HEK293T (cell line): ENCODE results near the gene ZNF430.
A peak's percentile ranks its signal among the peaks of the same experiment; 100 is the strongest.
"Not testable (repeated sequence)": the region's sequence is repeated elsewhere in the genome, so short reads cannot be mapped to it uniquely, and the experiment has no call there.

Experiments
- CTCF ChIA-PET: fragments of 350-600 bp; formaldehyde crosslinking; extraction: SDS; loops from one replicate; lab custom pipeline; 2021; ENCODE audit warnings: antibody characterized with exemption, inconsistent platforms; lab: Yijun Ruan, JAX
- POLR2A ChIA-PET: fragments of 350-600 bp; formaldehyde crosslinking; extraction: SDS; loops from one replicate; lab custom pipeline; 2020; ENCODE audit warnings: antibody characterized with exemption, inconsistent platforms; lab: Yijun Ruan, JAX
- DNase-seq: peaks from one replicate; pipeline ENCODE4 v3.0.0; 2012; ENCODE audit warnings: mixed read lengths; ENCODE audit errors: extremely low spot score
- ARNT ChIP-seq: fragments of 450-650 bp; IDR thresholded peaks from 2 replicates; pipeline ENCODE4 v1.6.1; 2017; ENCODE audit warnings: mild to moderate bottlenecking
- BHLHE40 ChIP-seq: fragments of 450-650 bp; IDR thresholded peaks from 2 replicates; pipeline ENCODE4 v1.6.1; 2016; ENCODE audit warnings: mild to moderate bottlenecking, moderate library complexity, borderline replicate concordance
- CTBP1 ChIP-seq: fragments of 450-650 bp; IDR thresholded peaks from 2 replicates; pipeline ENCODE4 v1.6.1; 2016; ENCODE audit warnings: borderline replicate concordance
- ELF4 ChIP-seq: fragments of 450-650 bp; IDR thresholded peaks from 2 replicates; pipeline ENCODE4 v1.6.1; 2017; ENCODE audit warnings: antibody characterized with exemption
- FOXA1 ChIP-seq: fragments of 450-650 bp; IDR thresholded peaks from 2 replicates; pipeline ENCODE4 v1.6.1; 2016; ENCODE audit warnings: mild to moderate bottlenecking
- FOXK2 ChIP-seq: fragments of 450-650 bp; IDR thresholded peaks from 2 replicates; pipeline ENCODE4 v1.6.1; 2016; ENCODE audit warnings: mild to moderate bottlenecking
- FOXM1 ChIP-seq: fragments of 450-650 bp; IDR thresholded peaks from 2 replicates; pipeline ENCODE4 v1.6.1; 2017; ENCODE audit warnings: mild to moderate bottlenecking, borderline replicate concordance
- HDGF ChIP-seq: fragments of 450-650 bp; IDR thresholded peaks from 2 replicates; pipeline ENCODE4 v1.6.1; 2017; ENCODE audit warnings: antibody characterized with exemption, borderline replicate concordance
- L3MBTL2 ChIP-seq: fragments of 450-650 bp; conservative IDR thresholded peaks from 2 replicates; pipeline ENCODE4 v1.6.1; 2016; ENCODE audit warnings: mild to moderate bottlenecking
- LEF1 ChIP-seq: fragments of 450-650 bp; IDR thresholded peaks from 2 replicates; pipeline ENCODE4 v1.6.1; 2017; ENCODE audit warnings: mild to moderate bottlenecking, borderline replicate concordance
- NFRKB ChIP-seq: fragments of 450-650 bp; IDR thresholded peaks from 2 replicates; pipeline ENCODE4 v1.6.1; 2016; ENCODE audit warnings: mild to moderate bottlenecking, moderate library complexity
- SP1 ChIP-seq: fragments of 450-650 bp; IDR thresholded peaks from 2 replicates; pipeline ENCODE4 v1.6.1; 2017
- SUZ12 ChIP-seq: fragments of 450-650 bp; IDR thresholded peaks from 2 replicates; pipeline ENCODE4 v1.6.1; 2016; ENCODE audit warnings: mild to moderate bottlenecking
- TARDBP ChIP-seq: fragments of 450-650 bp; IDR thresholded peaks from 2 replicates; pipeline ENCODE4 v1.6.1; 2016
- ZNF384 ChIP-seq: fragments of 450-650 bp; IDR thresholded peaks from 2 replicates; pipeline ENCODE4 v1.6.1; 2016
- TF ChIP-seq, protein P1 (sequence below): fragments of 450-650 bp; IDR thresholded peaks from 2 replicates; pipeline ENCODE4 v1.6.1; 2016

The ZNF430 gene

DNA sequence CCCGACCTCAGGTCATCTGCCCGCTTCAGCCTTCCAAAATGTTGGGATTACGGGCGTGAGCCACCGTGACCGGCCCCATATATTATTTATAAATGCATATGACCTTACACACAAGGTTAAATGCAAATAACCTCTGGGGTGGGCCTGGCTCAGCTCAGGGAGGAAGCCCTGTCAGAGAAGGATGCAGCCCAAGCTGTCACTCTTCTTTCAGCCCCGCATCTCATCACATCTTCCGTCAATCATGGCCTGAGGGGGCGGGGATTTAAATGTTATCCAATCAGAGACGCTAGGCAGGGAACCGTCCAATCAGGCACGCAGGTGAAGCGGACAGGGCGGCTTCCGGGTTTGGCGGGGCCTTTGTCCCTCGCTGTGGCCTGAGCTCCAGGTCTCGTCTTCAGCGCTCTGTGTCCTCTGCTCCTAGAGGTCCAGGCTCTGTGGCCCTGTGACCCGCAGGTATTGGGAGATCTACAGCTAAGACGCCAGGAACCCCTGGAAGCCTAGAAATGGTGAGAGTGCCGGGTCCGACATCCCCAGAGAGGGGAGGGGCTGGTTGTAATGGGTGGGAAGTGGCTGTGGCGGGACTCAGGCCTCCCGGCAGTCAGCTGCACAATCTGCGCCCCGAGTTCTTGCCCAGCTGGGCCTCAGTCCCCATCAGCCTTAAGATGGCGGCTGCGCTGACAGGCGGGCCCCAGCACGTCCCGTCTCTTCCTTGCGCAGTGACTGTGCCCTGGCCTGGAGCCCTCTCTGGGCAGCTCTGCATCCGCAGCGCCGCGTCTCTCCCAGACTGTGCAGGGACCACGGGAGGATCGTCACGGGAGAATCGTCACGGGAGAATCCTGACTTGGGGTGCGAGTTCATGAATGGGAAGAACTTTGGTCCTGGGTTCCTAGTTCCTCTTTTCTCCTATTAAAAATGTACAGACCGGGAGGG lies at the start of gene ZNF430:
ZNF430 (plus strand) TSS at position 360 of the 930 bp plus-strand sequence; CDS start at position 504, 144 bp downstream.
- DNase-seq: peak; percentile 83
- CTCF ChIA-PET: no interaction called here
- POLR2A ChIA-PET: interaction anchor here (0.8 to 1.9 kb wide), 9 partner anchors 9 to 747 kb away, joined by 3 to 13 read pairs (median 3); partner anchors contain the start of genes ZNF100, ZNF431, ZNF66 and ZNF708
- TF ChIP-seq HDGF: no peak
- TF ChIP-seq, protein P1, sequence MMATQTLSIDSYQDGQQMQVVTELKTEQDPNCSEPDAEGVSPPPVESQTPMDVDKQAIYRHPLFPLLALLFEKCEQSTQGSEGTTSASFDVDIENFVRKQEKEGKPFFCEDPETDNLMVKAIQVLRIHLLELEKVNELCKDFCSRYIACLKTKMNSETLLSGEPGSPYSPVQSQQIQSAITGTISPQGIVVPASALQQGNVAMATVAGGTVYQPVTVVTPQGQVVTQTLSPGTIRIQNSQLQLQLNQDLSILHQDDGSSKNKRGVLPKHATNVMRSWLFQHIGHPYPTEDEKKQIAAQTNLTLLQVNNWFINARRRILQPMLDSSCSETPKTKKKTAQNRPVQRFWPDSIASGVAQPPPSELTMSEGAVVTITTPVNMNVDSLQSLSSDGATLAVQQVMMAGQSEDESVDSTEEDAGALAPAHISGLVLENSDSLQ: peak; percentile 99
- TF ChIP-seq ELF4: peak; percentile 92
- no peak for TF ChIP-seq SP1

DNA sequence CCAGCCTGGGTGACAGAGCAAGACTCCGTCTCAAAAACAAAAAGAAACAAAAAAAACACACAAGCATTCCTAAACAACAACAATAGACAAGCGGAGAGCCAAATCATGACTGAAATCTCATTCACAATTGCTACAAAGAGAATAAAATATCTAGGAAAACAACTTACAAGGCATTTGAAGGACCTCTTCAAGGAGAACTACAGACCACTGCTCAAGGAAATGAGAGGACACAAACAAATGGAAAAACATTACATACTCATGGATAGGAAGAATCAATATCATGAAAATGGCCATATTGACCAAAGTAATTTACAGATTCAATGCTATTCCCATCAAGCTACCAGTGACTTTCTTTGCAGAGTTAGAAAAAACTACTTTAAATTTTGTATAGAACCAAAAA lies 27.7 kb upstream of the ZNF430 start:
- DNase-seq, POLR2A ChIA-PET, CTCF ChIA-PET: not testable (repeated sequence)

DNA sequence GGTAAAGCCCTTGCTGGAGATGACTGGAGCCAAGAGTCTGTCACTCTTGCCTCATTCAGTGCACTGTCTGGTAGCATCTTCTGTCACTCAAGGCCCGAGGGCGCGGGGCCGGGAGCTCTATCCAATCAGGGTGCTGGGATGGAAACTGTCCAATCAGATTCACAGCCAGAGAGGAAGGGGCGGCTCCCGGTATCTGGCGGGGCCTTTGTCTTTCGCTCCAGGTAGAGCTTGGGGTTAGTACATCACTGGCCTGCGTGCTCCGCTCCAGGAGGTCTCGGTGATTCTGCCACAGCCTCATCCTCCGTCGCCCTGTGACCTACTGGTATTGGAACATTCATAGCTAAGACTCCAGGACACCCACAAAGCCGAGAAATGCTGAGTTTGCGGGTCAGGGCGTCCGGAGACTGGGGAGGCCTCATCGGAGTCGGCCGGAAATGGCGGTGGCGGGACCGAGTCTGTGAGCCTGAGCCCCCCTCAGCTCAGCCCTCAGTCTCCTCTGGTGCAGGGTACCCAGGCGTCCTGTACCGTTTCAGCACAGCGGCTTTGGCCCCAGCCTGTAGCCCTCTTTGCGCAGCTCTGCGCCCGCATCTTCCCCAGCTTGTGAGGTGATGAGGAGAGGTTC lies 20.6 kb upstream of the ZNF430 start:
- ChIA-PET CTCF (no interaction called here), POLR2A (no interaction called here)

GRCh38 chr19:21021238-21021637 lies 781 bp downstream of the ZNF430 start:
- CTCF ChIA-PET: not testable (repeated sequence)

More for the DNA sequence above, 20.6 kb upstream of the ZNF430 start:
- DNase-seq: no peak
- TF ChIP-seq ZNF384: no peak
- TF ChIP-seq, protein P1: peak; percentile 63

GRCh38 chr19:21022996-21023395 lies 2.5 kb downstream of the ZNF430 start:
- TF ChIP-seq SP1: no peak
- no peak for TF ChIP-seq ELF4
- TF ChIP-seq LEF1: no peak
- no peak for TF ChIP-seq FOXM1
- TF ChIP-seq FOXK2: no peak
- TF ChIP-seq ZNF384: no peak
- no peak for TF ChIP-seq BHLHE40
- no peak for TF ChIP-seq FOXA1
- no peak for TF ChIP-seq HDGF
- no peak for TF ChIP-seq SUZ12
- no peak for TF ChIP-seq TARDBP
- TF ChIP-seq, protein P1: no peak
- no peak for TF ChIP-seq L3MBTL2
- TF ChIP-seq CTBP1: no peak
- TF ChIP-seq ARNT: no peak
- no peak for TF ChIP-seq NFRKB
- ChIA-PET CTCF (no interaction called here), POLR2A (no interaction called here)
- DNase-seq: no peak

More at GRCh38 chr19:21021238-21021637, 781 bp downstream of the ZNF430 start:
- not testable (repeated sequence) for DNase-seq
- POLR2A ChIA-PET: interaction anchor here (1.0 to 1.9 kb wide), 5 partner anchors 9 to 746 kb away, joined by 3 to 13 read pairs (median 6); partner anchors contain the start of genes ZNF100, ZNF431, ZNF708 and ZNF714

DNA sequence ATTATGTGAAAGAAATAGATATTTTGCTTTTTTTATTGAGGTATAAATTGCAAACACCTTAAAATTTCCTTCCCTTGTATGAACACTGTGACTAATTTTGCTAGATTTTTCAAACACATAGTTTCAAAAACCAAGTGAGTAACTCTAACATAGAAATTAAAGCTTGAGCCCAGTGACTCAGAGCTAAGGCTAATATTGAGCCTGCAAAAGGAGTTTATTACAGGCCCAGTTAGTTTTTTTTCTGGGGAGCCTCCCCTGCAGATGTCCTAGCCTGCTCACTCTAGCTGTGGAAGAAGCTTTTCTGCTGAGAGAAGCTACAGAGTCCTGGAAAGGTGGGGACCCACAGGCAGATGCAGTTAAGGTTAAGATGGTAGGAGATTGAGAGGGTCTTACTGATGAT lies 3.4 kb downstream of the ZNF430 start:
- CTCF ChIA-PET: no interaction called here
- DNase-seq: no peak
- TF ChIP-seq ARNT (no peak), HDGF (no peak), TARDBP (no peak), FOXK2 (no peak), ZNF384 (no peak), SUZ12 (no peak), FOXM1 (no peak), ELF4 (no peak), L3MBTL2 (no peak), NFRKB (no peak), SP1 (no peak), LEF1 (no peak), BHLHE40 (no peak), CTBP1 (no peak), FOXA1 (no peak)
- TF ChIP-seq, protein P1: no peak
- POLR2A ChIA-PET: no interaction called here
